ENCODE measurements around the gene GTF3C2. TPM values are rescaled to one million over a fixed set of nuclear protein-coding genes. Genes with fewer than 3 reads are reported as not detected.

The GTF3C2 gene
- total and polyA plus RNA-seq, 2 of the 13 experiments (the other 11 are each of a cell fraction or from before 2014, with no cell fraction given) = 77.5 to 130 TPM

DNA sequence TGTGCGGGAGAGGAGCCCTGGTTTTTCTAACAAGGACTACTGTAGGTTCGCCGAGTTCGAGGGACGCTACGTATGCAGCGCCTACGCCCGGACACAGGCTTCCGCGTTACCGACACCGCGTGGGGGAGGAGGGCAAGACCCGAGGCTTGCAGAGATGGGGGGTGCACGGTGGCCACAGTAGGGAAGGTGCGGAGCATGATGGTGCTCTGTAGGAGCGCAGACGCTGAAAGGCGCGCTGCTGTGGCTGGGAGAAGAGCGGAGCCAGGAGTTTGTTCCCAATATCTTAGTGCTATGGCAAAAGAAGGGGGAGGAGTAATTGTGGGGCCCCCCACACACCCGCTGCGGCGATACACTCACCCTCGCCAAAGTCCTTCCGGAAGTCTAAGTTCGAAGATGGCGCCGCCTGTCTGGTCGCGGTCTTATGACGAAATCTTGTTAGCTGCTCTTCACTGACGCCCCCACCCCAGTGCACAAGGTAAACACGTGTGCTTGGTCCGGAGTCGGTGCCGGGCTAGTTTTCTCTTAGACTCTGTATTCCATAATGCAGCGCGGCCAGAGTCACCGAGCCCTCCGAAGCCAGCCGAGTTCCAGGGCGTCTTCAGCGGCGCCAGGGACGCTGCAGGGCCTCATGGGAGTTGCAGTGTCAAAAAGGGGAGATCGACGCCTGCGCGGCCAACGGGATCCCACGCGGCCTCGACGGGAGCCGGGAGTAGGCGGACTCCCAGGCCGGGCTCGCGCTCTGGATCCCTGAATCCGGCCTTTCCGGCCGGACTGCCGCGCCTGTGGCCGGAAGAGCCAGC, at the start of gene GTF3C2 (continued):
- TF ChIP-seq NFE2L1 (CRISPR knock-in tag; IDR thresholded peaks at IDR 0.05; ENCODE audit: borderline replicate concordance) = peak; percentile 58; the same call in 1 of the 2 replicates
- TF ChIP-seq, protein P1, sequence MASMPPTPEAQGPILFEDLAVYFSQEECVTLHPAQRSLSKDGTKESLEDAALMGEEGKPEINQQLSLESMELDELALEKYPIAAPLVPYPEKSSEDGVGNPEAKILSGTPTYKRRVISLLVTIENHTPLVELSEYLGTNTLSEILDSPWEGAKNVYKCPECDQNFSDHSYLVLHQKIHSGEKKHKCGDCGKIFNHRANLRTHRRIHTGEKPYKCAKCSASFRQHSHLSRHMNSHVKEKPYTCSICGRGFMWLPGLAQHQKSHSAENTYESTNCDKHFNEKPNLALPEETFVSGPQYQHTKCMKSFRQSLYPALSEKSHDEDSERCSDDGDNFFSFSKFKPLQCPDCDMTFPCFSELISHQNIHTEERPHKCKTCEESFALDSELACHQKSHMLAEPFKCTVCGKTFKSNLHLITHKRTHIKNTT (CRISPR knock-in tag; IDR thresholded peaks at IDR 0.05) = no peak
- peak; percentile 45; the same call in 1 of the 2 replicates for TF ChIP-seq RAD21 (CRISPR knock-in tag; IDR thresholded peaks at IDR 0.05)
- peak; percentile 37; the same call in 1 of the 2 replicates for TF ChIP-seq NCOA2 (CRISPR knock-in tag; IDR thresholded peaks at IDR 0.05)
- TF ChIP-seq, protein P2, sequence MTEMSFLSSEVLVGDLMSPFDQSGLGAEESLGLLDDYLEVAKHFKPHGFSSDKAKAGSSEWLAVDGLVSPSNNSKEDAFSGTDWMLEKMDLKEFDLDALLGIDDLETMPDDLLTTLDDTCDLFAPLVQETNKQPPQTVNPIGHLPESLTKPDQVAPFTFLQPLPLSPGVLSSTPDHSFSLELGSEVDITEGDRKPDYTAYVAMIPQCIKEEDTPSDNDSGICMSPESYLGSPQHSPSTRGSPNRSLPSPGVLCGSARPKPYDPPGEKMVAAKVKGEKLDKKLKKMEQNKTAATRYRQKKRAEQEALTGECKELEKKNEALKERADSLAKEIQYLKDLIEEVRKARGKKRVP (CRISPR knock-in tag; IDR thresholded peaks at IDR 0.05) = peak in 1 of 2 experiments; percentile 70; a peak in 1 of 4 replicates
- TF ChIP-seq THAP11 (CRISPR knock-in tag; IDR thresholded peaks at IDR 0.05) = peak; percentile 96
- no peak for TF ChIP-seq HDAC6 (IDR thresholded peaks at IDR 0.05; ENCODE audit: low read depth, low read length)
- TF ChIP-seq, protein P3, sequence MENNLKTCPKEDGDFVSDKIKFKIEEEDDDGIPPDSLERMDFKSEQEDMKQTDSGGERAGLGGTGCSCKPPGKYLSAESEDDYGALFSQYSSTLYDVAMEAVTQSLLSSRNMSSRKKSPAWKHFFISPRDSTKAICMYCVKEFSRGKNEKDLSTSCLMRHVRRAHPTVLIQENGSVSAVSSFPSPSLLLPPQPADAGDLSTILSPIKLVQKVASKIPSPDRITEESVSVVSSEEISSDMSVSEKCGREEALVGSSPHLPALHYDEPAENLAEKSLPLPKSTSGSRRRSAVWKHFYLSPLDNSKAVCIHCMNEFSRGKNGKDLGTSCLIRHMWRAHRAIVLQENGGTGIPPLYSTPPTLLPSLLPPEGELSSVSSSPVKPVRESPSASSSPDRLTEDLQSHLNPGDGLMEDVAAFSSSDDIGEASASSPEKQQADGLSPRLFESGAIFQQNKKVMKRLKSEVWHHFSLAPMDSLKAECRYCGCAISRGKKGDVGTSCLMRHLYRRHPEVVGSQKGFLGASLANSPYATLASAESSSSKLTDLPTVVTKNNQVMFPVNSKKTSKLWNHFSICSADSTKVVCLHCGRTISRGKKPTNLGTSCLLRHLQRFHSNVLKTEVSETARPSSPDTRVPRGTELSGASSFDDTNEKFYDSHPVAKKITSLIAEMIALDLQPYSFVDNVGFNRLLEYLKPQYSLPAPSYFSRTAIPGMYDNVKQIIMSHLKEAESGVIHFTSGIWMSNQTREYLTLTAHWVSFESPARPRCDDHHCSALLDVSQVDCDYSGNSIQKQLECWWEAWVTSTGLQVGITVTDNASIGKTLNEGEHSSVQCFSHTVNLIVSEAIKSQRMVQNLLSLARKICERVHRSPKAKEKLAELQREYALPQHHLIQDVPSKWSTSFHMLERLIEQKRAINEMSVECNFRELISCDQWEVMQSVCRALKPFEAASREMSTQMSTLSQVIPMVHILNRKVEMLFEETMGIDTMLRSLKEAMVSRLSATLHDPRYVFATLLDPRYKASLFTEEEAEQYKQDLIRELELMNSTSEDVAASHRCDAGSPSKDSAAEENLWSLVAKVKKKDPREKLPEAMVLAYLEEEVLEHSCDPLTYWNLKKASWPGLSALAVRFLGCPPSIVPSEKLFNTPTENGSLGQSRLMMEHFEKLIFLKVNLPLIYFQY (CRISPR knock-in tag; IDR thresholded peaks at IDR 0.05; ENCODE audit: borderline replicate concordance) = peak; percentile 73; the same call in 1 of the 2 replicates
- TF ChIP-seq, protein P4, sequence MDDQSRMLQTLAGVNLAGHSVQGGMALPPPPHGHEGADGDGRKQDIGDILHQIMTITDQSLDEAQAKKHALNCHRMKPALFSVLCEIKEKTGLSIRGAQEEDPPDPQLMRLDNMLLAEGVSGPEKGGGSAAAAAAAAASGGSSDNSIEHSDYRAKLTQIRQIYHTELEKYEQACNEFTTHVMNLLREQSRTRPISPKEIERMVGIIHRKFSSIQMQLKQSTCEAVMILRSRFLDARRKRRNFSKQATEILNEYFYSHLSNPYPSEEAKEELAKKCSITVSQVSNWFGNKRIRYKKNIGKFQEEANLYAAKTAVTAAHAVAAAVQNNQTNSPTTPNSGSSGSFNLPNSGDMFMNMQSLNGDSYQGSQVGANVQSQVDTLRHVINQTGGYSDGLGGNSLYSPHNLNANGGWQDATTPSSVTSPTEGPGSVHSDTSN (CRISPR knock-in tag; IDR thresholded peaks at IDR 0.05; ENCODE audit: borderline replicate concordance) = no peak
- peak; percentile 79; the same call in 1 of the 2 replicates for TF ChIP-seq ZNF124 (CRISPR knock-in tag; IDR thresholded peaks at IDR 0.05)
- peak; percentile 24; the same call in 1 of the 2 replicates for TF ChIP-seq ZNF598 (CRISPR knock-in tag; IDR thresholded peaks at IDR 0.05; ENCODE audit: borderline replicate concordance)
- TF ChIP-seq CBX1 (IDR thresholded peaks at IDR 0.05; ENCODE audit: low read depth) = no peak
- 0 out of 2 replicates have a peak, but pooled peaks have one; percentile 13 for TF ChIP-seq GLI4 (CRISPR knock-in tag; IDR thresholded peaks at IDR 0.05; ENCODE audit: borderline replicate concordance)
- peak; percentile 50; the same call in 1 of the 2 replicates for TF ChIP-seq ZNF547 (CRISPR knock-in tag; IDR thresholded peaks at IDR 0.05)
- TF ChIP-seq ZNF678 (CRISPR knock-in tag; IDR thresholded peaks at IDR 0.05) = peak; percentile 75
- no peak for TF ChIP-seq SMARCE1 (IDR thresholded peaks at IDR 0.05; ENCODE audit: borderline replicate concordance)
- TF ChIP-seq ATF7-NPFF (CRISPR knock-in tag; IDR thresholded peaks at IDR 0.05; ENCODE audit: low read depth) = peak; percentile 48; the same call in 1 of the 2 replicates
- TF ChIP-seq, protein P5, sequence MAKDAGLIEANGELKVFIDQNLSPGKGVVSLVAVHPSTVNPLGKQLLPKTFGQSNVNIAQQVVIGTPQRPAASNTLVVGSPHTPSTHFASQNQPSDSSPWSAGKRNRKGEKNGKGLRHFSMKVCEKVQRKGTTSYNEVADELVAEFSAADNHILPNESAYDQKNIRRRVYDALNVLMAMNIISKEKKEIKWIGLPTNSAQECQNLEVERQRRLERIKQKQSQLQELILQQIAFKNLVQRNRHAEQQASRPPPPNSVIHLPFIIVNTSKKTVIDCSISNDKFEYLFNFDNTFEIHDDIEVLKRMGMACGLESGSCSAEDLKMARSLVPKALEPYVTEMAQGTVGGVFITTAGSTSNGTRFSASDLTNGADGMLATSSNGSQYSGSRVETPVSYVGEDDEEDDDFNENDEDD (CRISPR knock-in tag; IDR thresholded peaks at IDR 0.05; ENCODE audit: borderline replicate concordance) = peak; percentile 87; the same call in 1 of the 2 replicates
